ENCODE results near the gene SLC44A3.

Gene SLC44A3

GRCh38 chr1:94912263-94913184, 92.4 kb downstream of the SLC44A3 start:
- no peak for DNase-seq

- DNase-seq: no peak
Observed at GRCh38 chr1:94917251-94917650, 97.1 kb downstream of the SLC44A3 start.

GRCh38 chr1:94919241-94920030, 99.3 kb downstream of the SLC44A3 start:
- DNase-seq: peak; percentile 29

- DNase-seq: no peak
Observed at GRCh38 chr1:94920061-94920460, 99.9 kb downstream of the SLC44A3 start.

- DNase-seq: no peak
Observed at GRCh38 chr1:94921977-94922376, 101.8 kb downstream of the SLC44A3 start.

GRCh38 chr1:94922761-94923331, 102.7 kb downstream of the SLC44A3 start:
- DNase-seq: peak; percentile 88

GRCh38 chr1:94925004-94925403, 104.8 kb downstream of the SLC44A3 start:
- peak; percentile 56 for DNase-seq

GRCh38 chr1:94925561-94926125, 105.5 kb downstream of the SLC44A3 start:
- peak; percentile 97 for DNase-seq

- peak; percentile 51 for DNase-seq
Observed at GRCh38 chr1:94926126-94926914, 106.2 kb downstream of the SLC44A3 start.

GRCh38 chr1:94926915-94927404, 106.8 kb downstream of the SLC44A3 start, which contains the start of gene CNN3:
Gene CNN3, minus strand, starts transcription at chr1:94927110. Its CDS starts 216 bp downstream, at chr1:94926894.
- peak; percentile 94 for DNase-seq

GRCh38 chr1:94927405-94928175, 107.4 kb downstream of the SLC44A3 start:
- DNase-seq: peak; percentile 57

- no peak for DNase-seq
Observed at GRCh38 chr1:94928293-94928939, 108.3 kb downstream of the SLC44A3 start.

- DNase-seq: no peak
Observed at GRCh38 chr1:94929351-94930217, 109.4 kb downstream of the SLC44A3 start.

- DNase-seq: no peak
Observed at GRCh38 chr1:94931254-94931841, 111.2 kb downstream of the SLC44A3 start.

GRCh38 chr1:94934551-94934950, 114.4 kb downstream of the SLC44A3 start:
- DNase-seq: no peak

- DNase-seq: no peak
Observed at GRCh38 chr1:94935034-94935433, 114.9 kb downstream of the SLC44A3 start.

GRCh38 chr1:94935476-94935875, 115.3 kb downstream of the SLC44A3 start:
- no peak for DNase-seq

- DNase-seq: no peak
Observed at GRCh38 chr1:94936861-94937620, 116.9 kb downstream of the SLC44A3 start.
